HCT116 (cell line): ENCODE measurements around the gene IDI1. TPM values are rescaled to one million over a fixed set of nuclear protein-coding genes. Genes with fewer than 3 reads are reported as not detected.

Experiments used
- ATAC-seq: fragments of 200-7000 bp; cut with Tn5 transposase; 2 replicates; pipeline ENCODE4 v1.9.1; 2020; ENCODE audit warnings: mild to moderate bottlenecking, moderate library complexity
- BruUV-seq: library from RNA; stranded (reverse); fragments of 400-500 nt; replicated peaks from 2 replicates; lab custom pipeline; 2021; lab: Mats Ljungman, UMichigan
- CTCF ChIA-PET: fragments of 300-600 bp; sonication (Branson Sonifier 250); formaldehyde crosslinking; loops from one replicate; lab custom pipeline; 2021; ENCODE audit warnings: antibody characterized with exemption; lab: Charles Lee
- POLR2A ChIA-PET: fragments of 300-600, 350-600 bp; sonication (Branson Sonifier 250); formaldehyde crosslinking; loops from one replicate; lab custom pipeline; 2021; ENCODE audit warnings: antibody characterized with exemption; lab: Charles Lee
- RAD21 ChIA-PET, 2 experiments: fragments of 300-600 bp; sonication (Branson Sonifier 250); formaldehyde crosslinking; loops; one replicate each; lab custom pipeline; 2023; ENCODE audit warnings: low total read pairs in 2 of 2; ENCODE audit not compliant: uncharacterized antibody in 2 of 2, unreplicated experiment in 2 of 2, low non-redundant PET in 1 of 2; lab: Charles Lee
- DNase-seq: peaks from one replicate; pipeline ENCODE4 v3.0.0-alpha.2; 2010; ENCODE audit warnings: low read depth, low spot score
- H2AFZ ChIP-seq: fragments of 200-600 bp; shearing (Covaris generic), sonication (generic); 2 replicates; pipeline ENCODE4 v1.6.1; 2017; ENCODE audit warnings: low read depth, mixed run types, mixed read lengths, antibody characterized with exemption, low read length; ENCODE audit not compliant: poor library complexity, severe bottlenecking
- H3K27ac ChIP-seq: 2 replicates; pipeline ENCODE4 v1.5.1; 2012; ENCODE audit warnings: low read depth, low read length
- H3K27me3 ChIP-seq: fragments of 200-600 bp; sonication (generic); 2 replicates; pipeline ENCODE4 v1.6.1; 2016; ENCODE audit warnings: mixed run types, low read length, mixed read lengths; ENCODE audit not compliant: insufficient read depth
- H3K36me3 ChIP-seq, 2 experiments: fragments of 200-500 bp in 1 of 2; fragments of 200-600 bp in 1 of 2; sonication (Bioruptor generic) in 1 of 2; sonication (generic) in 1 of 2; 2 replicates each; pipeline versions ENCODE4 v1.5.1 to v1.6.1; 2014 to 2016; ENCODE audit warnings: low read length in 2 of 2, inconsistent platforms in 1 of 2, mixed read lengths in 1 of 2, mixed run types in 1 of 2; ENCODE audit not compliant: insufficient read depth in 2 of 2, control insufficient read depth in 1 of 2
- H3K4me1 ChIP-seq, 2 experiments: fragments of 200-600 bp in 1 of 2; sonication (generic) in 1 of 2; 2 replicates each; pipeline versions ENCODE4 v1.5.1 to v1.6.1; 2012 to 2017; ENCODE audit warnings: low read length in 2 of 2, inconsistent platforms in 1 of 2, mild to moderate bottlenecking in 1 of 2, mixed read lengths in 1 of 2, mixed run types in 1 of 2, moderate library complexity in 1 of 2; ENCODE audit not compliant: insufficient read depth in 2 of 2, control insufficient read depth in 1 of 2
- H3K4me2 ChIP-seq: fragments of 200-600 bp; sonication (generic); 2 replicates; pipeline ENCODE4 v1.6.1; 2017; ENCODE audit warnings: mixed run types, low read length, mixed read lengths
- H3K4me3 ChIP-seq, 2 experiments: fragments of 200-600 bp in 1 of 2; sonication (generic) in 1 of 2; replicated peaks in 1 of 2; 2 replicates each; pipeline ENCODE4 v1.5.1; 2011 to 2016; ENCODE audit warnings: low read length in 2 of 2, control low read depth in 1 of 2, low read depth in 1 of 2, mild to moderate bottlenecking in 1 of 2, mixed read lengths in 1 of 2, mixed run types in 1 of 2
- H3K79me2 ChIP-seq: fragments of 200-600 bp; sonication (generic); 2 replicates; pipeline ENCODE4 v1.6.1; 2017; ENCODE audit warnings: mild to moderate bottlenecking, mixed run types, low read length, moderate library complexity, mixed read lengths; ENCODE audit not compliant: insufficient read depth
- H3K9ac ChIP-seq: fragments of 200-600 bp; sonication (generic); 2 replicates; pipeline ENCODE4 v1.6.1; 2016; ENCODE audit warnings: low read length, mixed read lengths
- H3K9me2 ChIP-seq: fragments of 200-600 bp; sonication (generic), shearing (Covaris generic); 2 replicates; pipeline ENCODE4 v1.6.1; 2017; ENCODE audit warnings: mixed run types, mild to moderate bottlenecking, moderate library complexity; ENCODE audit not compliant: insufficient read depth
- H3K9me3 ChIP-seq, 2 experiments: fragments of 200-500 bp in 1 of 2; fragments of 200-600 bp in 1 of 2; sonication (Bioruptor generic) in 1 of 2; sonication (generic) in 1 of 2; 2 replicates each; pipeline ENCODE4 v1.6.1; 2014 to 2017; ENCODE audit warnings: low read length in 2 of 2, mixed read lengths in 2 of 2, inconsistent platforms in 1 of 2, low read depth in 1 of 2, mild to moderate bottlenecking in 1 of 2, mixed run types in 1 of 2, moderate library complexity in 1 of 2; ENCODE audit not compliant: control insufficient read depth in 1 of 2, insufficient read depth in 1 of 2
- H4K20me1 ChIP-seq: fragments of 200-600 bp; sonication (generic), shearing (Covaris generic); 2 replicates; pipeline ENCODE4 v1.6.1; 2017; ENCODE audit warnings: mixed run types, mild to moderate bottlenecking, moderate library complexity; ENCODE audit not compliant: insufficient read depth
- ELF1 ChIP-seq: IDR thresholded peaks from 2 replicates; pipeline ENCODE4 v1.6.1; 2012; ENCODE audit warnings: low read depth, borderline replicate concordance
- POLR2A ChIP-seq: IDR thresholded peaks from 2 replicates; pipeline ENCODE4 v1.7.0; 2011; ENCODE audit warnings: borderline replicate concordance; ENCODE audit not compliant: insufficient read depth, insufficient read length; ENCODE audit errors: extremely low read depth
- POLR2AphosphoS5 ChIP-seq: IDR thresholded peaks from 2 replicates; pipeline ENCODE4 v1.6.1; 2011; ENCODE audit warnings: mild to moderate bottlenecking, low read depth, low read length, moderate library complexity
- TCF7L2 ChIP-seq: IDR thresholded peaks from 2 replicates; pipeline ENCODE4 v1.7.0; 2011; ENCODE audit warnings: borderline replicate concordance, inconsistent platforms; ENCODE audit not compliant: insufficient read depth, insufficient read length; ENCODE audit errors: extremely low read depth
- YY1 ChIP-seq: IDR thresholded peaks from 2 replicates; pipeline ENCODE4 v1.6.1; 2011; ENCODE audit warnings: low read length, low read depth, moderate library complexity, mild to moderate bottlenecking; ENCODE audit not compliant: insufficient replicate concordance; ENCODE audit errors: extremely low read depth
- ZFX ChIP-seq: fragments of 450-650 bp; IDR thresholded peaks from 2 replicates; pipeline ENCODE4 v1.6.1; 2017
- ZNF274 ChIP-seq: fragments of 200-500 bp; sonication (Bioruptor generic); IDR thresholded peaks from 2 replicates; pipeline ENCODE4 v1.6.1; 2014; ENCODE audit warnings: mild to moderate bottlenecking, low read depth, low read length, inconsistent platforms
- intact Hi-C: fragments of 100-400 bp; cut with micrococcal nuclease; formaldehyde crosslinking; loops from 2 replicates; pipeline ENCODE4 v1.10.0; 2022
- total RNA-seq: library from RNA; stranded (reverse); gene quantifications from one replicate; pipeline ENCODE4 v1.2.1, GENCODE V29; 2021; ENCODE audit not compliant: unreplicated experiment
- TF ChIP-seq, protein P1 (sequence below): IDR thresholded peaks from 2 replicates; pipeline ENCODE4 v1.6.1; 2012
- TF ChIP-seq, protein P2 (sequence below): IDR thresholded peaks from 2 replicates; pipeline ENCODE4 v1.6.1; 2012; ENCODE audit warnings: low read depth
- TF ChIP-seq, protein P3 (sequence below): IDR thresholded peaks from 2 replicates; pipeline ENCODE4 v1.6.1; 2012

IDI1 gene
- total RNA-seq, 1 experiment from 2014 or later = 37.8 TPM

DNA sequence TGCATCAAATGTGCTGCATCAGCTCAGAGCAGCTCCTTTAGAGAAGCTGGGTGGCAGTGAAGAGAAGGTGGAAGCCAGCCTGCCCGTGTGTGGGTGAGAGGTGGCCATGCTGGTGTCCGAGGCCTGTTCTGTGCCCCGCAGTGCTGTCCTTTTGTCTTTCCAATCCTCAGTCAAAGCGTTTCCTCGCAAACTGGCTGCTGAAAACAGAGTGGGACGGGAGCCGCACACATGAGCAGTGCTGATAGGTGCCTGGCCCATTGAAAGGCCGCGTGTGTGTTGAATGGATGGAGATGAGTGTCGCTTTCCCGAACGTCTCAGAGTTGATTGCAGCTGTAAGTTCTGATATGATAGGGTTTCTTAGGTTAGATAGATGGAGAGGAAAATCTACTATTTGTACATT, 46.6 kb upstream of the IDI1 start:
- DNase-seq = no peak
- Histone ChIP-seq H3K79me2 (no peaks in the 10 kb centered on the region; the same call in 1 of the 2 replicates), H2AFZ (no peak overlapping the region), H3K9me2 (no peaks in the 10 kb centered on the region), H3K27ac (no peak overlapping the region), H3K4me2 (no peak overlapping the region), H3K4me3 (no peak overlapping the region), H3K4me1 (no peaks in the 10 kb centered on the region), H3K9me3 (no peaks in the 10 kb centered on the region), H3K27me3 (no peaks in the 10 kb centered on the region), H3K36me3 (peaks cover 0 to 7% of the 10 kb centered on the region in 2 experiments; a peak in 2 of 4 replicates), H3K9ac (no peak overlapping the region), H4K20me1 (no peaks in the 10 kb centered on the region)
- intact Hi-C loops = no loop called here
- no peak for ATAC-seq
- ChIA-PET RAD21 (no interaction called here), POLR2A (no interaction called here), CTCF (no interaction called here)
- no TSS peak for BruUV-seq
- TF ChIP-seq ELF1 (no peak), ZFX (no peak), ZNF274 (no peak), TCF7L2 (no peak), POLR2AphosphoS5 (no peak), YY1 (no peak), POLR2A (no peak)
- TF ChIP-seq, protein P1, sequence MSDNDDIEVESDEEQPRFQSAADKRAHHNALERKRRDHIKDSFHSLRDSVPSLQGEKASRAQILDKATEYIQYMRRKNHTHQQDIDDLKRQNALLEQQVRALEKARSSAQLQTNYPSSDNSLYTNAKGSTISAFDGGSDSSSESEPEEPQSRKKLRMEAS = no peak
- TF ChIP-seq, protein P2, sequence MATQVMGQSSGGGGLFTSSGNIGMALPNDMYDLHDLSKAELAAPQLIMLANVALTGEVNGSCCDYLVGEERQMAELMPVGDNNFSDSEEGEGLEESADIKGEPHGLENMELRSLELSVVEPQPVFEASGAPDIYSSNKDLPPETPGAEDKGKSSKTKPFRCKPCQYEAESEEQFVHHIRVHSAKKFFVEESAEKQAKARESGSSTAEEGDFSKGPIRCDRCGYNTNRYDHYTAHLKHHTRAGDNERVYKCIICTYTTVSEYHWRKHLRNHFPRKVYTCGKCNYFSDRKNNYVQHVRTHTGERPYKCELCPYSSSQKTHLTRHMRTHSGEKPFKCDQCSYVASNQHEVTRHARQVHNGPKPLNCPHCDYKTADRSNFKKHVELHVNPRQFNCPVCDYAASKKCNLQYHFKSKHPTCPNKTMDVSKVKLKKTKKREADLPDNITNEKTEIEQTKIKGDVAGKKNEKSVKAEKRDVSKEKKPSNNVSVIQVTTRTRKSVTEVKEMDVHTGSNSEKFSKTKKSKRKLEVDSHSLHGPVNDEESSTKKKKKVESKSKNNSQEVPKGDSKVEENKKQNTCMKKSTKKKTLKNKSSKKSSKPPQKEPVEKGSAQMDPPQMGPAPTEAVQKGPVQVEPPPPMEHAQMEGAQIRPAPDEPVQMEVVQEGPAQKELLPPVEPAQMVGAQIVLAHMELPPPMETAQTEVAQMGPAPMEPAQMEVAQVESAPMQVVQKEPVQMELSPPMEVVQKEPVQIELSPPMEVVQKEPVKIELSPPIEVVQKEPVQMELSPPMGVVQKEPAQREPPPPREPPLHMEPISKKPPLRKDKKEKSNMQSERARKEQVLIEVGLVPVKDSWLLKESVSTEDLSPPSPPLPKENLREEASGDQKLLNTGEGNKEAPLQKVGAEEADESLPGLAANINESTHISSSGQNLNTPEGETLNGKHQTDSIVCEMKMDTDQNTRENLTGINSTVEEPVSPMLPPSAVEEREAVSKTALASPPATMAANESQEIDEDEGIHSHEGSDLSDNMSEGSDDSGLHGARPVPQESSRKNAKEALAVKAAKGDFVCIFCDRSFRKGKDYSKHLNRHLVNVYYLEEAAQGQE = no peak
- TF ChIP-seq, protein P3, sequence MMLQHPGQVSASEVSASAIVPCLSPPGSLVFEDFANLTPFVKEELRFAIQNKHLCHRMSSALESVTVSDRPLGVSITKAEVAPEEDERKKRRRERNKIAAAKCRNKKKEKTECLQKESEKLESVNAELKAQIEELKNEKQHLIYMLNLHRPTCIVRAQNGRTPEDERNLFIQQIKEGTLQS = no peak
- TF ChIP-seq, all 23 proteins: peak for 0
